GM23338 (cell line): ENCODE results near the gene TAT. TPM values are rescaled to one million over a fixed set of nuclear protein-coding genes. Genes with fewer than 3 reads are reported as not detected.
"Not testable (repeated sequence)": the region's sequence is repeated elsewhere in the genome, so short reads cannot be mapped to it uniquely, and the experiment has no call there.

Experiments
- ATAC-seq: fragments of 200-7000 bp; cut with Tn5 transposase; 3 replicates; pipeline ENCODE4 v1.9.1; 2020
- DNase-seq: peaks from one replicate; pipeline ENCODE4 v3.0.0-alpha.2; 2015; ENCODE audit warnings: low spot score
- H2AFZ ChIP-seq: fragments of 200-600 bp; sonication (generic); 2 replicates; pipeline ENCODE4 v1.8.0; 2016; ENCODE audit warnings: antibody characterized with exemption, mild to moderate bottlenecking, moderate library complexity
- H3F3A ChIP-seq: fragments of 200-600 bp; sonication (generic); replicated peaks from 2 replicates; pipeline ENCODE4 v1.8.0; 2017; ENCODE audit warnings: antibody characterized with exemption, mixed run types, low read depth
- H3K27ac ChIP-seq: fragments of 200-600 bp; sonication (generic); 2 replicates; pipeline ENCODE4 v1.6.1; 2016; ENCODE audit warnings: low read depth
- H3K27me3 ChIP-seq: fragments of 200-600 bp; sonication (generic); 2 replicates; pipeline ENCODE4 v1.8.0; 2016; ENCODE audit warnings: mild to moderate bottlenecking, mixed run types, moderate library complexity; ENCODE audit not compliant: insufficient read depth
- H3K36me3 ChIP-seq: fragments of 200-600 bp; sonication (generic); 2 replicates; pipeline ENCODE4 v1.8.0; 2016; ENCODE audit warnings: mild to moderate bottlenecking; ENCODE audit not compliant: insufficient read depth
- H3K4me1 ChIP-seq: fragments of 200-600 bp; sonication (generic); 2 replicates; pipeline ENCODE4 v1.8.0; 2016; ENCODE audit warnings: mild to moderate bottlenecking, moderate library complexity; ENCODE audit not compliant: insufficient read depth
- H3K4me2 ChIP-seq: fragments of 200-600 bp; sonication (generic); 2 replicates; pipeline ENCODE4 v1.7.1; 2017; ENCODE audit warnings: mixed run types
- H3K4me3 ChIP-seq: fragments of 200-600 bp; sonication (generic); 2 replicates; pipeline ENCODE4 v1.6.1; 2016; ENCODE audit warnings: mixed run types
- H3K79me2 ChIP-seq: fragments of 200-600 bp; sonication (generic); replicated peaks from 2 replicates; pipeline ENCODE4 v1.8.0; 2017; ENCODE audit warnings: mild to moderate bottlenecking; ENCODE audit not compliant: insufficient read depth
- H3K9me2 ChIP-seq: fragments of 200-600 bp; sonication (generic); 2 replicates; pipeline ENCODE4 v1.8.0; 2017; ENCODE audit not compliant: insufficient read depth
- H4K20me1 ChIP-seq: fragments of 200-600 bp; sonication (generic); replicated peaks from 2 replicates; pipeline ENCODE4 v1.8.0; 2017; ENCODE audit warnings: mild to moderate bottlenecking; ENCODE audit not compliant: insufficient read depth
- H3K27ac Mint-ChIP-seq: 2 replicates; pipeline ENCODE4 v1.8.0; 2020; ENCODE audit warnings: inconsistent platforms, mild to moderate bottlenecking, moderate library complexity, mixed read lengths
- H3K27me3 Mint-ChIP-seq: 3 replicates; pipeline ENCODE4 v1.8.0; 2022; ENCODE audit warnings: low read depth, mild to moderate bottlenecking, moderate library complexity, mixed read lengths, inconsistent platforms; ENCODE audit not compliant: insufficient read depth, poor library complexity
- H3K36me3 Mint-ChIP-seq: 3 replicates; pipeline ENCODE4 v1.8.0; 2021; ENCODE audit warnings: low read depth, mild to moderate bottlenecking, inconsistent platforms, moderate library complexity, mixed read lengths
- H3K4me1 Mint-ChIP-seq: 3 replicates; pipeline ENCODE4 v1.8.0; 2020; ENCODE audit warnings: mild to moderate bottlenecking, inconsistent platforms, mixed read lengths
- H3K4me3 Mint-ChIP-seq: 3 replicates; pipeline ENCODE4 v1.8.0; 2021; ENCODE audit warnings: moderate library complexity, mild to moderate bottlenecking, inconsistent platforms, mixed read lengths
- H3K9me3 Mint-ChIP-seq: 3 replicates; pipeline ENCODE4 v1.8.0; 2020; ENCODE audit warnings: moderate library complexity, mild to moderate bottlenecking, inconsistent platforms, mixed read lengths
- CREB1 ChIP-seq: fragments of 250-450 bp; sonication (Bioruptor Pico); IDR thresholded peaks from 2 replicates; pipeline ENCODE4 v1.5.0; 2020; ENCODE audit warnings: low read depth, mild to moderate bottlenecking, moderate library complexity
- ETS1 ChIP-seq: IDR thresholded peaks from 2 replicates; pipeline ENCODE4 v1.6.1; 2016; ENCODE audit warnings: antibody characterized with exemption
- EZH2 ChIP-seq: fragments of 200-600 bp; sonication (generic); IDR thresholded peaks from one replicate; pipeline ENCODE4 v1.8.0; 2017; ENCODE audit warnings: antibody characterized with exemption, mild to moderate bottlenecking, low read depth; ENCODE audit not compliant: unreplicated experiment
- JUNB ChIP-seq: IDR thresholded peaks from one replicate; pipeline ENCODE4 v1.6.1; 2016; ENCODE audit warnings: antibody characterized with exemption; ENCODE audit not compliant: unreplicated experiment
- NANOG ChIP-seq: IDR thresholded peaks from 2 replicates; pipeline ENCODE4 v1.6.1; 2016; ENCODE audit warnings: antibody characterized with exemption, borderline replicate concordance
- POLR2AphosphoS5 ChIP-seq: IDR thresholded peaks from 2 replicates; pipeline ENCODE4 v1.6.1; 2016; ENCODE audit warnings: antibody characterized with exemption, low read depth
- REST ChIP-seq: IDR thresholded peaks from one replicate; pipeline ENCODE4 v1.6.1; 2018; ENCODE audit warnings: antibody characterized with exemption; ENCODE audit not compliant: unreplicated experiment
- STAT1 ChIP-seq: IDR thresholded peaks from one replicate; pipeline ENCODE4 v1.6.1; 2016; ENCODE audit warnings: antibody characterized with exemption; ENCODE audit not compliant: unreplicated experiment
- ZNF114 ChIP-seq: fragments of 250-450 bp; sonication (Bioruptor Pico); IDR thresholded peaks from 2 replicates; pipeline ENCODE4 v1.5.0; 2020; ENCODE audit warnings: mild to moderate bottlenecking, moderate library complexity
- polyA plus RNA-seq: library from polyadenylated mRNA; unstranded; fragments of >200 nt; fragmentation: Nextera tagmentation; extraction: Ambion mirVana; gene quantifications from 2 replicates; pipeline ENCODE4 v1.2.1, GENCODE V29; 2016
- total RNA-seq: library from RNA; depleted of rRNA; stranded (reverse); fragments of >200 nt; shearing (Covaris generic); gene quantifications from 2 replicates; pipeline ENCODE4 v1.2.3, GENCODE V29; 2014
- TF ChIP-seq, protein P1 (sequence below): fragments of 250-450 bp; sonication (Bioruptor Pico); IDR thresholded peaks from 2 replicates; pipeline ENCODE4 v1.5.0; 2020; ENCODE audit warnings: mild to moderate bottlenecking, moderate library complexity
- TF ChIP-seq, protein P2 (sequence below), 2 experiments: fragments of 200-600 bp in 1 of 2; sonication (generic) in 1 of 2; conservative IDR thresholded peaks; 2 replicates each; pipeline versions ENCODE4 v1.5.1 to v1.6.1; 2016 to 2017; ENCODE audit warnings: antibody characterized with exemption in 2 of 2, low read depth in 2 of 2, mild to moderate bottlenecking in 2 of 2, moderate library complexity in 1 of 2

TAT gene
- total and polyA plus RNA-seq, 2 experiments from 2014 or later = 0.05 TPM; not detected in 1

- not testable (repeated sequence) for ATAC-seq, H3K27me3 ChIP-seq, DNase-seq, H3K4me3 Mint-ChIP-seq, H3K79me2 ChIP-seq, H3K9me2 ChIP-seq, H3K36me3 ChIP-seq, H3K27ac ChIP-seq, H3K27ac Mint-ChIP-seq, H3F3A ChIP-seq, H3K4me1 Mint-ChIP-seq, H3K36me3 Mint-ChIP-seq, H3K9me3 Mint-ChIP-seq, H3K27me3 Mint-ChIP-seq, H3K4me2 ChIP-seq, H3K4me3 ChIP-seq, H4K20me1 ChIP-seq, H3K4me1 ChIP-seq
- H2AFZ ChIP-seq = peak overlapping the region; percentile 59; the same call in 1 of the 2 replicates
Observed at GRCh38 chr16:71582553-71582848, 5.6 kb upstream of the TAT start.

GRCh38 chr16:71574702-71575101 is 2.2 kb downstream of the TAT start:
- no peaks in the 10 kb centered on the region for H3K79me2 ChIP-seq
- no peak overlapping the region for H3K4me3 ChIP-seq
- no peak overlapping the region for H3K4me2 ChIP-seq
- H2AFZ ChIP-seq = no peak overlapping the region
- H3K9me2 ChIP-seq = no peaks in the 10 kb centered on the region
- Mint-ChIP-seq H3K27ac (no peak overlapping the region), H3K9me3 (no peaks in the 10 kb centered on the region), H3K36me3 (no peaks in the 10 kb centered on the region), H3K4me1 (no peaks in the 10 kb centered on the region; the same call in 1 of the 3 replicates), H3K27me3 (no peaks in the 10 kb centered on the region), H3K4me3 (no peak overlapping the region)
- H3F3A ChIP-seq = no peaks in the 10 kb centered on the region
- no peak overlapping the region for H3K27ac ChIP-seq
- DNase-seq (no peak), ATAC-seq (no peak)
- no peaks in the 10 kb centered on the region for H4K20me1 ChIP-seq
- H3K36me3 ChIP-seq = no peaks in the 10 kb centered on the region
- no peaks in the 10 kb centered on the region for H3K4me1 ChIP-seq
- no peaks in the 10 kb centered on the region for H3K27me3 ChIP-seq
- no peak for TF ChIP-seq CREB1 (CRISPR knock-in tag)
- TF ChIP-seq EZH2 = no peak
- TF ChIP-seq REST = no peak
- no peak for TF ChIP-seq ETS1
- TF ChIP-seq JUNB = no peak
- TF ChIP-seq, protein P1, sequence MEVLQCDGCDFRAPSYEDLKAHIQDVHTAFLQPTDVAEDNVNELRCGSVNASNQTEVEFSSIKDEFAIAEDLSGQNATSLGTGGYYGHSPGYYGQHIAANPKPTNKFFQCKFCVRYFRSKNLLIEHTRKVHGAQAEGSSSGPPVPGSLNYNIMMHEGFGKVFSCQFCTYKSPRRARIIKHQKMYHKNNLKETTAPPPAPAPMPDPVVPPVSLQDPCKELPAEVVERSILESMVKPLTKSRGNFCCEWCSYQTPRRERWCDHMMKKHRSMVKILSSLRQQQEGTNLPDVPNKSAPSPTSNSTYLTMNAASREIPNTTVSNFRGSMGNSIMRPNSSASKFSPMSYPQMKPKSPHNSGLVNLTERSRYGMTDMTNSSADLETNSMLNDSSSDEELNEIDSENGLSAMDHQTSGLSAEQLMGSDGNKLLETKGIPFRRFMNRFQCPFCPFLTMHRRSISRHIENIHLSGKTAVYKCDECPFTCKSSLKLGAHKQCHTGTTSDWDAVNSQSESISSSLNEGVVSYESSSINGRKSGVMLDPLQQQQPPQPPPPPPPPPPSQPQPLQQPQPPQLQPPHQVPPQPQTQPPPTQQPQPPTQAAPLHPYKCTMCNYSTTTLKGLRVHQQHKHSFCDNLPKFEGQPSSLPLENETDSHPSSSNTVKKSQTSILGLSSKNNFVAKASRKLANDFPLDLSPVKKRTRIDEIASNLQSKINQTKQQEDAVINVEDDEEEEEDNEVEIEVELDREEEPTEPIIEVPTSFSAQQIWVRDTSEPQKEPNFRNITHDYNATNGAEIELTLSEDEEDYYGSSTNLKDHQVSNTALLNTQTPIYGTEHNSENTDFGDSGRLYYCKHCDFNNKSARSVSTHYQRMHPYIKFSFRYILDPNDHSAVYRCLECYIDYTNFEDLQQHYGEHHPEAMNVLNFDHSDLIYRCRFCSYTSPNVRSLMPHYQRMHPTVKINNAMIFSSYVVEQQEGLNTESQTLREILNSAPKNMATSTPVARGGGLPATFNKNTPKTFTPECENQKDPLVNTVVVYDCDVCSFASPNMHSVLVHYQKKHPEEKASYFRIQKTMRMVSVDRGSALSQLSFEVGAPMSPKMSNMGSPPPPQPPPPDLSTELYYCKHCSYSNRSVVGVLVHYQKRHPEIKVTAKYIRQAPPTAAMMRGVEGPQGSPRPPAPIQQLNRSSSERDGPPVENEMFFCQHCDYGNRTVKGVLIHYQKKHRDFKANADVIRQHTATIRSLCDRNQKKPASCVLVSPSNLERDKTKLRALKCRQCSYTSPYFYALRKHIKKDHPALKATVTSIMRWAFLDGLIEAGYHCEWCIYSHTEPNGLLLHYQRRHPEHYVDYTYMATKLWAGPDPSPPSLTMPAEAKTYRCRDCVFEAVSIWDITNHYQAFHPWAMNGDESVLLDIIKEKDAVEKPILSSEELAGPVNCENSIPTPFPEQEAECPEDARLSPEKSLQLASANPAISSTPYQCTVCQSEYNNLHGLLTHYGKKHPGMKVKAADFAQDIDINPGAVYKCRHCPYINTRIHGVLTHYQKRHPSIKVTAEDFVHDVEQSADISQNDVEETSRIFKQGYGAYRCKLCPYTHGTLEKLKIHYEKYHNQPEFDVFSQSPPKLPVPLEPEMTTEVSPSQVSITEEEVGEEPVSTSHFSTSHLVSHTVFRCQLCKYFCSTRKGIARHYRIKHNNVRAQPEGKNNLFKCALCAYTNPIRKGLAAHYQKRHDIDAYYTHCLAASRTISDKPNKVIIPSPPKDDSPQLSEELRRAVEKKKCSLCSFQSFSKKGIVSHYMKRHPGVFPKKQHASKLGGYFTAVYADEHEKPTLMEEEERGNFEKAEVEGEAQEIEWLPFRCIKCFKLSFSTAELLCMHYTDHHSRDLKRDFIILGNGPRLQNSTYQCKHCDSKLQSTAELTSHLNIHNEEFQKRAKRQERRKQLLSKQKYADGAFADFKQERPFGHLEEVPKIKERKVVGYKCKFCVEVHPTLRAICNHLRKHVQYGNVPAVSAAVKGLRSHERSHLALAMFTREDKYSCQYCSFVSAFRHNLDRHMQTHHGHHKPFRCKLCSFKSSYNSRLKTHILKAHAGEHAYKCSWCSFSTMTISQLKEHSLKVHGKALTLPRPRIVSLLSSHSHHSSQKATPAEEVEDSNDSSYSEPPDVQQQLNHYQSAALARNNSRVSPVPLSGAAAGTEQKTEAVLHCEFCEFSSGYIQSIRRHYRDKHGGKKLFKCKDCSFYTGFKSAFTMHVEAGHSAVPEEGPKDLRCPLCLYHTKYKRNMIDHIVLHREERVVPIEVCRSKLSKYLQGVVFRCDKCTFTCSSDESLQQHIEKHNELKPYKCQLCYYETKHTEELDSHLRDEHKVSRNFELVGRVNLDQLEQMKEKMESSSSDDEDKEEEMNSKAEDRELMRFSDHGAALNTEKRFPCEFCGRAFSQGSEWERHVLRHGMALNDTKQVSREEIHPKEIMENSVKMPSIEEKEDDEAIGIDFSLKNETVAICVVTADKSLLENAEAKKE = no peak
- no peak for TF ChIP-seq NANOG
- no peak for TF ChIP-seq POLR2AphosphoS5
- no peak for TF ChIP-seq STAT1
- TF ChIP-seq, protein P2, sequence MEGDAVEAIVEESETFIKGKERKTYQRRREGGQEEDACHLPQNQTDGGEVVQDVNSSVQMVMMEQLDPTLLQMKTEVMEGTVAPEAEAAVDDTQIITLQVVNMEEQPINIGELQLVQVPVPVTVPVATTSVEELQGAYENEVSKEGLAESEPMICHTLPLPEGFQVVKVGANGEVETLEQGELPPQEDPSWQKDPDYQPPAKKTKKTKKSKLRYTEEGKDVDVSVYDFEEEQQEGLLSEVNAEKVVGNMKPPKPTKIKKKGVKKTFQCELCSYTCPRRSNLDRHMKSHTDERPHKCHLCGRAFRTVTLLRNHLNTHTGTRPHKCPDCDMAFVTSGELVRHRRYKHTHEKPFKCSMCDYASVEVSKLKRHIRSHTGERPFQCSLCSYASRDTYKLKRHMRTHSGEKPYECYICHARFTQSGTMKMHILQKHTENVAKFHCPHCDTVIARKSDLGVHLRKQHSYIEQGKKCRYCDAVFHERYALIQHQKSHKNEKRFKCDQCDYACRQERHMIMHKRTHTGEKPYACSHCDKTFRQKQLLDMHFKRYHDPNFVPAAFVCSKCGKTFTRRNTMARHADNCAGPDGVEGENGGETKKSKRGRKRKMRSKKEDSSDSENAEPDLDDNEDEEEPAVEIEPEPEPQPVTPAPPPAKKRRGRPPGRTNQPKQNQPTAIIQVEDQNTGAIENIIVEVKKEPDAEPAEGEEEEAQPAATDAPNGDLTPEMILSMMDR (conservative IDR thresholded peaks at IDR 0.05; ENCODE audit: low read depth in 2 of 2) = no peak
- no peak for TF ChIP-seq ZNF114 (CRISPR knock-in tag)
